ENCODE data around the gene CACNA1C.
A peak's percentile ranks its signal among the peaks of the same experiment; 100 is the strongest.

CACNA1C gene

DNA sequence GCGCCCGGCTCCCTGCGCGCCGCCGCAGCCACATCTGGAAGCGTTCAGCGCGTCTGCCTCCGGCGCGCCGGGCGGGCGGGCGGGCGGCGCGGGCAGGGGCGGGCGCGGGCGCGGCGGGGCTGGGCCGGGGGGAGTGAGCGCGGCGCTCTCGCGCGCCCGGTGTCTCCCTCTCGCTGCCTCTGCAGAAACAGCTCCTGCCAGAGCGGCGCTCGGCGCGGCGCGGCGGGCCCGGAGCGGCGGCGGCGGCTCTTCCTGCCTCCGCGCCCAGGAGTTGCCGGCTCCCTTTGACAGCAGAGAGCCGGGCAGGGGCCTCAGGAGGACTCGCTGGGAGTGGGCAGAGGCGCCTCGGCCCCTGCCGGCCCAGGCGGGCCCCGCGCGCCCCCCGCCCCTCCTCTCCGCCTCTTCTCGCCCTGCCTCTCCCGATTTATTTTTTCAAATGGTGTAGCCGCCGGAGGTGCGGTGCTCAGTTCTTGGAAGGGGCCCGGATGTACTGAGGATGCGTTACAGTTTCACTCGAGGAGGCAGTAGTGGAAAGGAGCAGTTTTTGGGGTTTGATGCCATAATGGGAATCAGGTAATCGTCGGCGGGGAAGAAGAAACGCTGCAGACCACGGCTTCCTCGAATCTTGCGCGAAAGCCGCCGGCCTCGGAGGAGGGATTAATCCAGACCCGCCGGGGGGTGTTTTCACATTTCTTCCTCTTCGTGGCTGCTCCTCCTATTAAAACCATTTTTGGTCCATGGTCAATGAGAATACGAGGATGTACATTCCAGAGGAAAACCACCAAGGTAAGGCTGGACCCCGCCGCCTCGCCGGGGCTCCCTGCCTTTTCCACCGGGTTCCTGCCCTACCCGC, at the start of gene CACNA1C:
TSS of gene CACNA1C (plus strand) at position 162 of the 853 bp plus-strand sequence. CDS start at position 738, 576 bp downstream.
- peak; percentile 26 to 35 for DNase-seq

DNA sequence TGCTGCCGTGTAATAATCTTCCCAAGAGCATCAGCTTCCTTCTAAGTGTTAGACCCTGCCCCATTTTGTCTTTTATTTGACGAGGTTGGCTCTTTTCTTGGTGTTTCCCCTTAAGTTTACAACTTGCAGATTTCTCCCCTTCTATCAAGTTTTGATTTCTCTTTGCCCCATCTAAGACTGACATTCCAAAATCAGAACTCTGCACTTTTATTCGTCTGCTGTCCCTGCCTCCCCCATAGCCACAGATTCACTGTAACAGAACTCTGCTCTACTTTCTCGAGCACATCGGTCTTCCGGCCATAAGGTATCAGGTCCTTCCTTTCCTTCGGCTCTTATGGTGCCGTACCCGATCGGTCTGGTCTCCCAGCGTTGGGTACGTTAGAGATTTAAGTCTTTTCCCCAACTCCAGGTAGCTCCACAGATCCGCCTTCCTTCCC, 49.1 kb upstream of the CACNA1C start:
- no peak for DNase-seq

DNA sequence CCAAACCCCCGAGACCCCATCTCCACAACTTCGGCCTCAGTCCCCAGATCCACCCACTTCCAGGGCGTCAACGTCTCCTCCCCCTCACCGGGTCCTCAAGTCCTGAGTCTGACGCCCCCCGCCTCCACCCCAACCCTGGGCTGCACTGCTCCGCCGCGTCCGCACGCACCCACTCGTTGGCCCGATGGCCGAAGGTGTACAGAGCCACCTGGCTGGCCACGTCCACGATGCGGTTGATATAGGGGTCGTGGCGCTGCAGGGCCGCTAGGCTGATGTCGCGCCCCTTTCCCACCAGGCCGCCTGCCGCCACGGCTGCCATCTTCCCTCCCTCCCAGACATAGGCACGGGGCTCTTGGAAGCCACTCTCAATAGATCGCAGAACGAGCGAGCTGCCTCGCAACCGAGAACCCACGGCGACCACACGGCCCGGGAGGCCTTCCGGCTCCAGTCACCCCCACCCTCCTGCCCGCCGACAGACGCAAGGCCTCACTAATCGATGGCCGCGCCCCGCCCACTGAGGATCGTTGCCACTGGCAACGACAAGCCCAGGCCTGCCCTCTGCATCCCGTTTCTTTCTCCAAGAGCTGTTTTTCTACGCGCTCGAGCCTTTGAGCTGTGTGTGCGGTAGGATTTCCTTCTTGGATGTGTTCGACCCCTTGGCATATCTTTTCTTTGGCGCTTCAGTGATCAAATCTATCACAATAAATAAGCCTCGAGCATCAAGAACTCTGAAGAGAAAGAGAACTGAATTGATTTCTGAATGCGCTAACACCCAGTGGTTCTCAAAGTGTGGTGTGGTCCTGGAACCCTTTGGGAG, 48.5 kb upstream of the CACNA1C start, which contains the start of gene DCP1B:
TSS of gene DCP1B (minus strand) at position 345 of the 817 bp plus-strand sequence. CDS start at position 319, 26 bp downstream.
- peak; percentile 90 to 93 for DNase-seq

DNA sequence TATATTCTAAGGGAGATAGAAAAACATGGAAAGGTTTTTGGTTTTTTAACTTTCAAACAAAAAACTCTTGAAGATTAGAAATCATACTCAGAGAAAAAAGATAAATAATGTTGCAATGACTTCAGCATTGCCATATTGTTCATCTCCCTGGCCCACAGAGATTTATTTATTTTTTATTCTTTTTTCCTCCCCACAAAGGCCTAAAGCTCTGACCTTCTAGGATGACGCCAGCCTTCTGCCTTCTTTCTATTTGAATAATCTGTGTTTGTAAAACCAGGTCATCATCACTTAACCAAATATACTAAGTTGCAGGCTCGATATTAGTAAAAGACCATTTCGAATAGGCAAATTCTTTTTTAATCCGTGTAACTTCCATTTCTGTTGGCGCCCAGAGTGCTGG, 44.1 kb upstream of the CACNA1C start:
- DNase-seq, result no peak

DNA sequence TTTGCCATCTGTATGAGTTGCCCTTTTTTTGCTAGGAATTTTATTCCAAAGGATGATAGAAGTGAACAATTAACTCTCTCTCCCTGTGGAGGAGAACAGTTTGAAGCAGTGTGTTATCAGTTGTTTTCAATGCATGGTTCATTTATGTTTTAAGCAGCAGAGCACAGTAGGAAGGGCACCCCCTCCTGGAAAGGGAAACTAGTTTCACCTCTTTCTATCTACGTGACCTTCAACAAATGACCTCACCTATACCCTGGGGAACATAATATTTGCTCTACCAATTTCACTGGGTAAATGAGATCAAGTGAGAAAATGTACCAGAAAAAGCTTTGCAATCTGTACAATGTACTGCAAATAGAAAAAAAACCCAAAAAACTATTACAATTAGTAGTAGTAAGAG, 43.2 kb upstream of the CACNA1C start:
- no peak for DNase-seq

DNA sequence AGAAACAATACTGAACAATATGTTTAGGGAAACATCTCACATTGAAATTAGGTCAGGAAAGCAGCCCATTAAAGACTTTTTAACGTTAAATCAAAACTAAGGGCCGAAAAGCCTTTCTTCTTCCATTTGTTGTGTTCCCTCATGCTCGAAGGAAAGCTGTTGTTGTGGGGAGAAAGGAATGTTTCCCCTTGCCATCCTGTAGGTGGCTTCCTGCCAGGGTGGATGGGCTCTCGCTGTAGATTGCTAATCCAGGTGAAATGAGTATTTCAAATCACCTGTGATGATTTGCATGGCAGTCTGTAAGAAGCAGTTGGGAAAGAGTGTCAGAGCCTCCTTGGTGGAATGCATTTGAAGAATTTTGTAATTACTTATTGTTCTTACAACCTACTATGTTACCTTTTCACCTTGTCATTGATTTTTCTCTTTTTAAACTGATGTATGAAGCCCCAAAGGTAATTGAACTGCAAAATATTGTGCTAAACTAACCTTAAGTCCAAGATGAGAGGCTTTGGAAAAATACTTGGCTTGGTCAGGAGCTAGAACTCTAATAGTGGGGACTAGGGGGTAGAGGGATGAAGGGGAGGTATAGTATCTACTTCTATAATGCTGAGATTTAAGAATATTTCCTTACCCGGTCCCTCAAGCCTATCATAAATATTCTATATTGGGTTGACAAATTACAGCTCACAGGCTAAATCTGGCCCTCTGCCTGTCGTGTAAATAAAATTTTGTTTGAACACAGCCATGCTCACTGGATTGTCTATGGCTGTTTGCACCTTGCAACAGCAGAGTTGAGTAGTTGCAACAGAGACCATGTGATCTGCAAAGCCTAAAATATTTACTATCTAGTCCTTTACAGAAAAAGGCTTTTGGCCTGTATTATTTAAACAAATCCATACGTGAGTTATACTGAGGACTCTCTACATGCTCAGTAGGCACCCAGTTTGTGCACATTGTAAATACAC, 40.9 kb upstream of the CACNA1C start:
- no peak for DNase-seq

DNA sequence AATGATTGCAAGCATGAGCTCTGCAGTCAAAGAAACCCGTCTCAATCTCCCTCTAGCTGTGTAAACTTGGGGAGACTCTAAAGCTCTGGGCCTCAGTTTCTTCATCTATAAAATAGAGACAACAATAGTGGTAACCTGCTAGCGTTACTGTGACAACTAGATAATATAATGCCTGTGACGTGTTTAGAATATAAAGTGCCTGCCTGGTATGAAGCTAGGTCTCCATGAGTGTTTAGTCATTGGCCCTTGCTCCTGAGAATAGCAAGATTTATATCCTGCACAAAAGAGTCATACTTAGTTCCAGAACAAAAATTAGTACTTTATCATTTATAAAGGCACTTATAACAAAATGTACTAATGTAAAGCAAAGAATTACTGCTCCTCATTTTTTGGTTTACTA, 39.7 kb upstream of the CACNA1C start:
- no peak for DNase-seq

DNA sequence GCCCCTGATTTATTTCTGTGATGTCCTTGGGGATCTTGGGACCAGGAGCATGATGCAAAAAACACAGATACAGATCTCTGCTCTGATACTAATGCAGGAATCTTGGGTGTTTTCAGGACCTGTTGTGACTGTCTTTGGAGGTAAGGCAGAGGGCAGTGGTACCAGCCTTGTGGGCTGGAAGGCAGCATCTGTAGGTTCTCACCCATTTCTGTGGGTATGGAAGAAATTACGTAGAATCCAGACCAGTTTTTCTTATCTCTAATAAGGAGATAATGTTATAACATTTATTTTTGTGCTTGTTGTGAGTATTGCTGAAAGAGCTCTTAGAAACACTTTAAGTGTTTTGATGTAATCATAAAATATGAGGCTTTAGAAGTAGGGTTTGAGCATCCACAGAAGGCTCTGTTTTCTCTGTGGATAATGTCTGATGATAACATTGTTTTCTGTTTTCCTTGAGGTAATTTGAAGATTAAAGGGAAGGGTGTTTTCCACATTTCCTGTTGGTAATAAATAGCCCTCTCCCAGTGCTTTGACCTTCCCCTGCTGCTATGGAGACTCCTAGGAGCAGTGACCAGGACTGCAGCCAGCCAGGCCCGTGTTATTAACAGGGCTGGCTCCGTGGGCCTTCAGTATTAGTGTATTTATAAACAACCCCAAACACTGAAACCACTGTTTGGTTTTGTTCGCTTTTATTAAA, 39.1 kb upstream of the CACNA1C start:
- no peak for DNase-seq

DNA sequence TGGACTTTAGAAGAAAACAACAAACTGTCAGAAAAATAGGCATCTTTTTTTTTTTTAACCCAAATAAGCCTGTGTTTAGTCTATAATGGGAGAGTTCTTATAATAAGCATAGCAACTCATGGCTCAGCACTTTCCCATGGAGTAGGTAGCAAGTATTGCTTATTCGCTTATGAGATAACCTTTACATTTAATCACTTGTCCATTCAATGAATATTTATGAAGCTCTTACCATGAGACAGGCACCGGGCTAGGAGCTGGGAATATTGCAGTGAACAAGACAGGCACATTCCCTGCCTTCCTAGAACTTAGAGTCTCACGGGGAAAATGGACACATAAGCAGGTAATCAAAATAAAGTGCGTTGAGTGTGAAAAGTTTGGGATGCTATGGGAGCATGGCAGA, 38.6 kb upstream of the CACNA1C start:
- no peak for DNase-seq

DNA sequence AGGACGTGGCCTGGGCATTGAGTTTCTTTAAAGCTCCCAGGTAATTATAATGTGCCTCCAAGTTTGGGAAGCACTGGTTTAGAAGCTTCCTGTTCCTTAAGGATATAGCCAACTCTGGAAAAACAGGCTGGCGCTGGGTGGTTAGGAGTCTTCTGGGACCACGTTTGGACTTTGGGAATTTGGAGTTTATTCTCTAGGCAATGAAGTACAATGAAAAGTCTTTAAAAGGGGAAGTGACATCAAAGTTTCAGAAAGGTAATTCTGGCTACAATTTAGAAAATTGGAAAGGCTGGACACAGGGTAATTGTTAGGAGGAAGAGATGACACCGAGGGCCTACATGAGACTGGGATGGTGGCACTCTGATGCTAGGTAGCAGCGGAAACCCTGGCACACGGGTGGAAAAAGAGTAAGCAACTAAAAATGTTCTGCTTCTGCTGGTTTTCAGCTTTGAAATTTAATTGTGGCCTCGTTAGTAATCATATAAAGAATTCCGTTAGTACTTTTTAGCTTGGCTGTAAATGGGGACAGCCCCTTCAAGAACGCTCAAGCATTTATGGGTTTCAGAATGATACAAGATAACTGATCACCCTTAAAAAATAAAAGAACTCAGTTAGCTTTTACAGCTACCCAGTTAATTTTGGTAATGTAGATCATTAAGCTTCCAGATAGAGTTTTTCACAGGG, 35.8 kb upstream of the CACNA1C start:
- no peak for DNase-seq

DNA sequence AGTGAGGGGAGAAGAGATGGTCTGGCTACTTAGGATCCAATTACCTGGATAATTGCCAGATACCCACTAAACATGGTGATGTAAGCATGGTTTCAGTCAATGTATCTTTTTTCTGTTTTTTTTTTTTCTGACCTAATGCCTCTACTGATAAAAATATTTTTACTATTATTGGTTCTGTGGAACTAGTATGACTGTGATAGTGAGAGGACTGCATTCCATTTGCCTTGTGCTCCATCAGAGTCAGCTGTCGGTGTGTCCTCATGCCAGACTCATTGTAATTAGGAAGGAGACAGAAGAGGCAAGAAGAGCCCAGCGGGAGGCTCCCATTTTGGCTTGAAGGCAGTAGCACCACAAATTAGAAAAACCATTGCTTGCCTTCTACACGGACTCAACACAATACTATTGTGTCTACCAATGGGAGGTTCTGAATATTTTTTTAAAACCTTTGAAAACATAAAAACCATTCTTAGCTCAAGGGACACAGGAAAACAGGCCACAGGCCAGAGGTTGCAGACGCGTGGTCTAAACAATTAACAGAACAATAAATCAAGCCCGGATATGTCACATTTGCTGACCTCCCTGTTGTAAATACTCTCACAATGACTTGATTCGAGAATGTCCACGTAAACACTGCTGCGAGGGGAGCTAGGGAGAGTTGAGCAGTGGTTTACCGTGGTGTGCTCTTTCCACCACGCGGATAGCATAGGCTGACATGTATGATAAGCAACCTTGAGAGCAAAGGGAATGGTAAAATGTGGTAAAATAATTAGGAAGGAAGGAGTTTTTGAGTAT, 35.0 kb upstream of the CACNA1C start:
- no peak for DNase-seq

DNA sequence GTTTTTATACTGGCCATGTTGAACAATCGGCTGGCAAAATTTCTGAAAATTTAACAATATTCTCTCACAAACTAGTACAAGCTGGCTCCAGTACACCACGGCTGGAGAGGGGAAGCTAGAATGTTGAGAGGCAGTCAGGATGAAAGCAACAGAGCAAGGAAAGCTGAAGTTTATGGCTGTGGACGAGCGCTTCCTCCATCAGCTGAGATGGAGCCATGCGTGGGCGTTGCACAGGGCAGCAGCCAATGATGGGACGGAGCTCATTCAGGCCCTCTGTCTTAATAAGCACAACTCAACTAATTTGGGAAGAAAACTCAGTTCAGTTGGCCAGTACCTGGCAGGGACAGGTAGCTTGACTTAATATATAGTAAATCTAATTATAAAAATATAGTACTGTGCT, 34.4 kb upstream of the CACNA1C start:
- DNase-seq, result no peak

DNA sequence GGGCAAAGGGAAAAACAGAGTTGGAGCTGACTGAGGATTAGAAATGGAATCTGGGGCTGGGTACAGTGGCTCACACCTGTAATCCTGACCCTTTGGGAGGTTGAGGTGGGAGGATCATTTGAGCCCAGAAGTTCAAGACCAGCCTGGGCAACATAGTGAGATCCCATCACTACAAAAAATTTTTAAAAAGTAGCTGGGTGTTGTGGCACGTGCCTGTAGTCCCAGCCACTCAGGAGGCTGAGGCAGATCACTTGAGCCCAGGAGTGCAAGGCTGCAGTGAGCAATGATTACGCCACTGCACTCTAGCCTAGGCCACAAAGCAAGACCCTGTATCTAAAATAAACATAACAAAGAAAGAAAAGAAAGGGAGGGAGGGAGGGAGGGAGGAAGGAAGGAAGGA, 33.7 kb upstream of the CACNA1C start:
- no peak for DNase-seq

DNA sequence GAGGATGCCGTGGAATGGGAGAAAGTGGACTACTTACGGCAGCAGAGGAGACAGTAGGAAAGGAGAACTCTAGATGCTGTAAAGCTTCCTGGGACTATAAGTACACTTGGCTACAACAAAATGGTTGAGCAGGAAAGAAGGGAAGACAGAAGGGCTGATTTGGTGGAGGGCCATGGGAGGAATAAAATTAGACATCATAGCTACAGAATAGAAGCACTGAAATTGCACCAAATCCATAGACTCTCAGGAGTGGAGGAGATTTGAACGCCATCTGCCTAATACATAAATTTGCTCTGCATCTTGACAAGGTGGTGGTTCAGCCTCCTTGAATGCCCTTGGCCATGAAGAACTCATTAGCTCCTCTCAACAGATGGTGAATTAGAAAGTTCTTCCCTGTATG, 32.3 kb upstream of the CACNA1C start:
- no peak for DNase-seq

DNA sequence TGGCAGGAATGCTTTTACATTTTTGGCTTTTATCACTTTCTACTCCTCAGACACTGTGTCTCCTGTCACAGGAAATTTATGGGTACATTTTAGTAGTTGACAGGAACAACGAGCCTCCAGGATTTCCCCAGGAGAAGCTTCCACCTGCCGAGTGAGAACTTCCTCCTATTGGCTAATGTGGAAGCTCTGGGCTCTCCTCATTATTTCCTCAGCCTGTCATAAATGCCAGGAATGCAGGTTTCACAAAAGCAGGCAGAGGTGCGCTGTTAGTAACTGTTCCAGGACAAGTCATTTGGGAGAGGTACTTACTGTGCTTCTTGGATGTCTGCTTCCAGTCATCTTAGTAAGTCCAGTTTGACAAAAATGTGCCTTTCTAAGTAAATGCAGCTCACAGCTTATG, 29.4 kb upstream of the CACNA1C start:
- DNase-seq, result no peak

DNA sequence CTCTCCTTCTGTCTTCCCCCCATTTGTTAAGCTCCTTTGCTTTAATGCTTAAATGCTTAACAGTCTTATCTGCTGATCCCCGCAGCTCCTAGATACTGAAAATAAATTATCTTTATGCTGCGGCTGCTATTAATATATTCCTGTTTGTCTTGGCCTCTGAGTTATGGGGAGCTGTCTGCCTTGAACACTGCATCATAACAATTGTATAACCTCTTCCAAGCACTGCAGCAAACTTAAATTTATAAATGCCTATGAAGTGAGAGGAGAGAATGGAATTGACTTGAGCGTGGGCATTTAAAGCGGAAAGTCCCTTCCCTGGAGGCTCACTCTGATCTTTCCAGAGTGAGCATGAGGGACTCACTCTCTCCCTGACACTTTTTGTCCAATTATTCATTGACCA, 25.4 kb upstream of the CACNA1C start:
- no peak for DNase-seq

DNA sequence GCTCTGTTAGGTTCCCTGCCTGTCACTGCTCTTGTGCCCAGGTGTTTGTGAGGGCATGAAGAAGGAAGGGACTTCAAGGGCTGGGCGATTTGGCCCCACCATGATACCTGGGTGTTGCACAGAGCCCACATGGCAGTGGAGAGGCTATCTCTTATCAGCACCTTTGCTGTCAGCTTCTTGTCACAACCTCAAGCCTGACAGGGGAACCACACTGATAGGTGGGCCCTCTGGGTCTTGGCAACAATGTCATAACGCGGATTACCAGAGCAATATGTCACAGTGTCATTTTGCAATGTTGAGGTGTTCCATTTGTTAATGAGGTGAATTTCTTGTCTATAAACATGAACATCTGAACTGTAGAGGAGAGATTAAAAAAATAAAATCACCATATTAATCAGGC, 22.9 kb upstream of the CACNA1C start:
- no peak for DNase-seq

DNA sequence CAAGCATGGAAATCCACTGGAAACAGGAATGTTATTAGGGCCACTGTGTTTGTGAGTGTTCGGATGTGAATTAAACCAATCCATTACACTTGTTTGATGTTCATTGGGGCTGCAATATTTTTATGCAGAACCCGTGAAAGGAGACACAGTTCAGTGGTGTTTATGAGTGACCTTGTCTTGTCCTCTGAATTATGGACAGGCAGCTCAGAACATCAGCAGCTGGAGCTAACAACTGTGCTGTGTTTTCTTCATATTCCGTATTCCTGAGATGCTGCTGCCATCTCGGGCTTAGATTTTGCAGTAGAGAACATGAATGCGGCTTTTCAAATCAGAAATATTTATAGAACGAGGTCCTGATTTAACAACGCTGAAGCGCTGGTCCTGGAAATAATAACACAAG, 20.3 kb upstream of the CACNA1C start:
- DNase-seq, result no peak

DNA sequence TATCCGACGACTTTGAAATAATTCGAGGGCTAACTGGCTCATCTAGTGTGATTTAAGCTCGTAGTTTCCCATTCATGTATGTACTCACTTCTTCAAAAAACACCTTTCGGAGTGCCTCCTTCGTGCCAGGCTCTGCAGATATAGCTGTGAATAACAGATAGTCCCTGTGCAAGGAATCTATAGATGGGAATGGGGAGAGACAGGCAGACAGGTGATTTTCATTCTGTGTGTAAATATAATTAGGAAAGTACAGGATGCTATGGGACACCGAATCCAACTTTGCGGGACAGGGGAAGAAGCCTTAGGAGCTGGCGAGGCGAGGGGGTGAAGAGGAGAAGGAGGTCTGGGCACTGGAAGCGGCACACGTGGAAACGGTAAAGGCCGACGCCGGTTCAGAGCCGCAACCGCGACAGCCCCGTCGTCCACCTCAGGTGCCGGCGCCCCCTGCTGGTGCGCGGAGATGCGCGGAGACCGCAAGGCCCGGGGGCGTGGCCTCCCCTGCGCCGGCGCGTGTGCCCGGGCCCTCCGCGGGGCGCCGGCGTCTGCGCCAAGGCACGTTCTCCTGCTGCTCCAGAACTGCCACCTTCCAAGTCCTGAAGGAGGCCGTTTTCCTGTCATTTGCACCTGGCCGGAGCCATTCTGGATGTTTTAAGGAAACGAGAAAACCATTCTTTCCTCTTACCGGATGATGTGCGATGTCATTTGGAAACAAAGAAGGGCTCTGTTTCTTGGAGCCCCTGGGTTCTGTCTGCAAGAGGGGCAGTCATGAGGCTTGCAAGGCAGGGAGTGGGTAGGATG, 18.0 kb upstream of the CACNA1C start:
- DNase-seq, result peak; percentile 80 to 92

Measured in stimulated activated CD4-positive, alpha-beta T cell treated with anti-CD3 and anti-CD28 coated beads, Interleukin-4, amount 100 ng/mL, for 4 hours (primary cell).